Measurements from ENCODE around the gene ZCCHC24.

The ZCCHC24 gene

GRCh38 chr10:79393221-79393923, 52.1 kb downstream of the ZCCHC24 start:
- no peak overlapping the region for H3K27ac ChIP-seq
- no peak for TF ChIP-seq CTCF (IDR thresholded peaks at IDR 0.05)

- no peak for TF ChIP-seq ZFX (IDR thresholded peaks at IDR 0.05; ENCODE audit: borderline replicate concordance)
- TF ChIP-seq CTCF (IDR thresholded peaks at IDR 0.05) = no peak
- no peak overlapping the region for H3K27ac ChIP-seq
Measured at GRCh38 chr10:79392506-79393176, 52.8 kb downstream of the ZCCHC24 start.

- no peak for TF ChIP-seq ZFX (IDR thresholded peaks at IDR 0.05; ENCODE audit: borderline replicate concordance)
- no peak for TF ChIP-seq CTCF (IDR thresholded peaks at IDR 0.05)
- no peak overlapping the region for H3K27ac ChIP-seq
Measured at GRCh38 chr10:79392020-79392398, 53.4 kb downstream of the ZCCHC24 start.

- H3K27ac ChIP-seq = no peak overlapping the region
- TF ChIP-seq CTCF (IDR thresholded peaks at IDR 0.05) = no peak
- no peak for TF ChIP-seq ZFX (IDR thresholded peaks at IDR 0.05; ENCODE audit: borderline replicate concordance)
Measured at GRCh38 chr10:79391231-79392019, 54.0 kb downstream of the ZCCHC24 start.

- TF ChIP-seq ZFX (IDR thresholded peaks at IDR 0.05; ENCODE audit: borderline replicate concordance) = no peak
- TF ChIP-seq CTCF (IDR thresholded peaks at IDR 0.05) = no peak
- H3K27ac ChIP-seq = no peak overlapping the region
Measured at GRCh38 chr10:79390551-79391229, 54.7 kb downstream of the ZCCHC24 start.

- no peak for TF ChIP-seq ZFX (IDR thresholded peaks at IDR 0.05; ENCODE audit: borderline replicate concordance)
- no peak for TF ChIP-seq CTCF (IDR thresholded peaks at IDR 0.05)
- H3K27ac ChIP-seq = no peak overlapping the region
Measured at GRCh38 chr10:79390057-79390456, 55.4 kb downstream of the ZCCHC24 start.
